ENCODE measurements around the gene SLC35B2. TPM values are rescaled to one million over a fixed set of nuclear protein-coding genes. Genes with fewer than 3 reads are reported as not detected.

Gene SLC35B2
- total RNA-seq, 1 experiment from 2014 or later, result 105 TPM

DNA sequence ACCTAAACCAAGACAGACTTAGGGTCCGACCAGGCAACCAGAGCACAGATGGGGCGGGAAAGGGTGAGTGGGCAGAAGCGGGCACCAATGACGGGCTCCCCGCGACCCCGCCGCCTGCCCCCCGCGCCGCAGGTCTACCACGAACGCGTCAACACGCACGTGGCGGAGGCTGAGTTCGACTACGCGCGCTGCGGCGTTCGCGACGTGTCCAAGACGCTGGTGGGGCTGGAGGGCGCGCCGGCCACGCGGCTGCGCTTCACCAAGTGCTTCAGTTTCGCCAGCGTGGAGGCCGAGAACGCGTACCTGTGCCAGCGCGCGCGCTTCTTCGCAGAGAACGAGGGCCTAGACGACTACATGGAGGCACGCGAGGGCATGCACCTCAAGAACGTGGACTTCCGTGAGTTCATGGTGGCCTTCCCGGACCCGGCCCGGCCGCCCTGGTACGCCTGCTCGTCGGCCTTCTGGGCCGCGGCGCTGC, 18.0 kb upstream of the SLC35B2 start:
- Histone ChIP-seq H3K27ac (ENCODE audit: low read length) (no peak overlapping the region), H3K9me3 (ENCODE audit: control insufficient read depth, insufficient read depth, low read depth, low read length) (no peaks in the 10 kb centered on the region), H3K4me3 (ENCODE audit: low read depth in 2 of 2, low read length in 2 of 2) (no peak overlapping the region), H3K27me3 (ENCODE audit: control insufficient read depth, insufficient read depth, low read length) (peaks cover 6% of the 10 kb centered on the region; the same call in 1 of the 2 replicates), H3K36me3 (ENCODE audit: control insufficient read depth, insufficient read depth, low read length) (no peaks in the 10 kb centered on the region), H3K4me1 (ENCODE audit: control insufficient read depth, insufficient read depth, low read length) (no peaks in the 10 kb centered on the region)
- intact Hi-C loops (cut with micrococcal nuclease; ENCODE audit: unreplicated experiment), result no loop called here
- in situ Hi-C loops (cut with HindIII; ENCODE audit: low pct_unique_long_range_greater_than_20kb, low sequenced_read_pairs), result no loop called here
- DNase-seq (ENCODE audit: low read depth, low spot score), result no peak
- BruUV-seq (replicated peaks), result no TSS peak
- ChIA-PET CTCF (no interaction called here), POLR2A (interaction anchor here (0.6 kb wide), 1 partner anchor 47 kb away, joined by 4 read pairs; no protein-coding TSS in a partner anchor)
- ATAC-seq, result no peak
- TF ChIP-seq SIN3A (IDR thresholded peaks at IDR 0.05; ENCODE audit: borderline replicate concordance, insufficient read depth, low read depth, low read length) (no peak), TCF7L2 (IDR thresholded peaks at IDR 0.05; ENCODE audit: low read depth, low read length) (no peak), CTCF (IDR thresholded peaks at IDR 0.05) (no peak), POLR2AphosphoS5 (IDR thresholded peaks at IDR 0.05; ENCODE audit: low read depth, low read length) (no peak)
- TF ChIP-seq, protein P1, sequence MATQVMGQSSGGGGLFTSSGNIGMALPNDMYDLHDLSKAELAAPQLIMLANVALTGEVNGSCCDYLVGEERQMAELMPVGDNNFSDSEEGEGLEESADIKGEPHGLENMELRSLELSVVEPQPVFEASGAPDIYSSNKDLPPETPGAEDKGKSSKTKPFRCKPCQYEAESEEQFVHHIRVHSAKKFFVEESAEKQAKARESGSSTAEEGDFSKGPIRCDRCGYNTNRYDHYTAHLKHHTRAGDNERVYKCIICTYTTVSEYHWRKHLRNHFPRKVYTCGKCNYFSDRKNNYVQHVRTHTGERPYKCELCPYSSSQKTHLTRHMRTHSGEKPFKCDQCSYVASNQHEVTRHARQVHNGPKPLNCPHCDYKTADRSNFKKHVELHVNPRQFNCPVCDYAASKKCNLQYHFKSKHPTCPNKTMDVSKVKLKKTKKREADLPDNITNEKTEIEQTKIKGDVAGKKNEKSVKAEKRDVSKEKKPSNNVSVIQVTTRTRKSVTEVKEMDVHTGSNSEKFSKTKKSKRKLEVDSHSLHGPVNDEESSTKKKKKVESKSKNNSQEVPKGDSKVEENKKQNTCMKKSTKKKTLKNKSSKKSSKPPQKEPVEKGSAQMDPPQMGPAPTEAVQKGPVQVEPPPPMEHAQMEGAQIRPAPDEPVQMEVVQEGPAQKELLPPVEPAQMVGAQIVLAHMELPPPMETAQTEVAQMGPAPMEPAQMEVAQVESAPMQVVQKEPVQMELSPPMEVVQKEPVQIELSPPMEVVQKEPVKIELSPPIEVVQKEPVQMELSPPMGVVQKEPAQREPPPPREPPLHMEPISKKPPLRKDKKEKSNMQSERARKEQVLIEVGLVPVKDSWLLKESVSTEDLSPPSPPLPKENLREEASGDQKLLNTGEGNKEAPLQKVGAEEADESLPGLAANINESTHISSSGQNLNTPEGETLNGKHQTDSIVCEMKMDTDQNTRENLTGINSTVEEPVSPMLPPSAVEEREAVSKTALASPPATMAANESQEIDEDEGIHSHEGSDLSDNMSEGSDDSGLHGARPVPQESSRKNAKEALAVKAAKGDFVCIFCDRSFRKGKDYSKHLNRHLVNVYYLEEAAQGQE (IDR thresholded peaks at IDR 0.05; ENCODE audit: insufficient read depth in 1 of 2, low read depth in 2 of 2, low read length in 1 of 2), result no peak

- BruUV-seq (replicated peaks), result no TSS peak
- Histone ChIP-seq H3K9me3 (ENCODE audit: control insufficient read depth, insufficient read depth, low read depth, low read length) (no peaks in the 10 kb centered on the region), H3K27ac (ENCODE audit: low read length) (no peak overlapping the region), H3K27me3 (ENCODE audit: control insufficient read depth, insufficient read depth, low read length) (peaks cover 16% of the 10 kb centered on the region), H3K4me1 (ENCODE audit: control insufficient read depth, insufficient read depth, low read length) (no peaks in the 10 kb centered on the region), H3K4me3 (ENCODE audit: low read depth in 2 of 2, low read length in 2 of 2) (no peak overlapping the region), H3K36me3 (ENCODE audit: control insufficient read depth, insufficient read depth, low read length) (no peaks in the 10 kb centered on the region)
- intact Hi-C loops (cut with micrococcal nuclease; ENCODE audit: unreplicated experiment) (no loop called here), in situ Hi-C loops (cut with HindIII; ENCODE audit: low pct_unique_long_range_greater_than_20kb, low sequenced_read_pairs) (no loop called here)
- ATAC-seq (no peak), DNase-seq (ENCODE audit: low read depth, low spot score) (no peak)
- ChIA-PET CTCF (interaction anchor here (0.6 kb wide), 1 partner anchor 66 kb away, joined by 3 read pairs; no protein-coding TSS in a partner anchor), POLR2A (no interaction called here)
- TF ChIP-seq SIN3A (IDR thresholded peaks at IDR 0.05; ENCODE audit: borderline replicate concordance, insufficient read depth, low read depth, low read length) (no peak), CTCF (IDR thresholded peaks at IDR 0.05) (no peak), POLR2AphosphoS5 (IDR thresholded peaks at IDR 0.05; ENCODE audit: low read depth, low read length) (no peak), TCF7L2 (IDR thresholded peaks at IDR 0.05; ENCODE audit: low read depth, low read length) (no peak)
- TF ChIP-seq, protein P1 (IDR thresholded peaks at IDR 0.05; ENCODE audit: insufficient read depth in 1 of 2, low read depth in 2 of 2, low read length in 1 of 2), result no peak
These were observed 16.3 kb upstream of the SLC35B2 start for GRCh38 chr6:44273617-44274016.

Data from Panc1 (cell line).